ENCODE results near the gene VWA5B2. TPM values are rescaled to one million over a fixed set of nuclear protein-coding genes. Genes with fewer than 3 reads are reported as not detected.
A peak's percentile ranks its signal among the peaks of the same experiment; 100 is the strongest.

The VWA5B2 gene
- polyA plus RNA-seq (ENCODE audit: insufficient read length in 4 of 4): 1 to 10 TPM in 3 of 4 donors, under 1 TPM in 1; 0.29 to 2.3 (median 1.6) TPM

DNA sequence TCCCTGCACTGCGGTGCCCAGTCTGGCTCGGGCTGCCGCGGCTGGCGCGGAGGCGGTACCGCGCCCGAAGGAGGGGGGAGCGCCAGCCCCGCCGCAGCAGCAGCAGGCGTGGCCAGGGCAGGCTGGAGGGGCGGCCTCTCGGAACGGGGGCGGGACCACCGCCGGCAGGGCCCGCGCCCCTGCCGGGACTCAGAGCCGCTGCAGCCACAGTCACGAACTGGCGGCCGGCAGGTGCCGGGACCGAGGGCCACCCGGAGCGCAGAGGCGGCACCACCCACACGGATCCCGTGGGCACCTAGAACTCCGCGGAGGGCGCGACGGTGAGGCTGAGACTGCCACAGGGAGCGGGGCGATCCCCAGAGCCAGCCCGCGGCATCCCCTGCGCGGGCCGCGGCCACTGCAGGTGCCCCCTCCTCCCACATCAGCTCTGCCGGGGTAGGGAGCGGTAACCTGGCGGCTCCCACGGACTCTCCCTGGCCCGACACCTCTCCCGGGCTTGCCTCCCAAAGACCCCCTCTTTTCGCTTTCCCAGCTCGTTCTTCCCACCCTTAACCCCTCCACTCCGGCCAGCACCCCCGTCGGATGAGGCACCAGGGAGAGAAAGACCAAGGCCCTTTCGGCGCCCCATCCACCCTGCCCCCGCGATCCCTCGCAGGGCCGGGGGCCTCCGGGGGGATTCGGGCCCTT, at the start of gene VWA5B2:
TSS of gene VWA5B2 (plus strand) at position 192 of the 687 bp plus-strand sequence. CDS start 944 bp downstream, outside the sequence.
- no peak for DNase-seq (ENCODE audit: low read depth in 4 of 4, low spot score in 3 of 4)

DNA sequence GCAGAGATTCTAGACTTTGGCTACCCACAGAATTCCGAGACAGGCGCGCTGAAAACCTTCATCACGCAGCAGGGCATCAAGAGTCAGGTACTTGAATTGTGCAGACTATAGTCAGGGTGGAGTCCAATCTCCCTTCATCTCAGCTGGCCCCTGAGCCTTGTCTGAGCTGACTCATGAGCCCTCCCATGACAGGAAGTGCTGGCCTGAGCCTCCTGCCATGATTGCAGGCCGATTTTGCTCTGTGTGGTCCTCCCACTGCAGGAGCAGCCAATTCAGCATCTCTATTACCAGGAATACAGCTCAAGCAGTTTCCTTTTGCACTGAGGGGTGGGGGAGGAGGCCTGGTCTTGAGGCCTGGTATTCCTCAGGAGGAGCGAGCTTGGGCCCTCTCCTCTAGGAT, 49.2 kb upstream of the VWA5B2 start:
- DNase-seq (ENCODE audit: low read depth in 4 of 4, low spot score in 3 of 4): no peak

DNA sequence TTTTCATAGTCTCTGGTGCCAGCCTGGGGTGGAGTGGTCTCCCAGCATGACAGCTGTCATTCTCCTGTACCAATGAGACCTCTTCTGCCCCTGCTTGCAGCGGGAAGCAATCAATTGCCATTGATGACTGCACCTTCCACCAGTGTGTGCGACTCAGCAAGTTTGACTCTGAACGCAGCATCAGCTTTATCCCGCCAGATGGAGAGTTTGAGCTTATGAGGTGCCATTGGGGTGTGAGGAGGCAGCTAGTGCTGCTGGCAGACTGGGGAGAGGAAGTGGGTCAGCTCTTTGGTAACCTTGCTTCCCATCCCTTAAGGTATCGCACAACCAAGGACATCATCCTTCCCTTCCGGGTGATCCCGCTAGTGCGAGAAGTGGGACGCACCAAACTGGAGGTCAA, 47.8 kb upstream of the VWA5B2 start:
- no peak for DNase-seq (ENCODE audit: low read depth in 4 of 4, low spot score in 3 of 4)

- no peak for DNase-seq (ENCODE audit: low read depth in 4 of 4, low spot score in 3 of 4)
Observed at GRCh38 chr3:184183679-184184078, 45.7 kb upstream of the VWA5B2 start.

DNA sequence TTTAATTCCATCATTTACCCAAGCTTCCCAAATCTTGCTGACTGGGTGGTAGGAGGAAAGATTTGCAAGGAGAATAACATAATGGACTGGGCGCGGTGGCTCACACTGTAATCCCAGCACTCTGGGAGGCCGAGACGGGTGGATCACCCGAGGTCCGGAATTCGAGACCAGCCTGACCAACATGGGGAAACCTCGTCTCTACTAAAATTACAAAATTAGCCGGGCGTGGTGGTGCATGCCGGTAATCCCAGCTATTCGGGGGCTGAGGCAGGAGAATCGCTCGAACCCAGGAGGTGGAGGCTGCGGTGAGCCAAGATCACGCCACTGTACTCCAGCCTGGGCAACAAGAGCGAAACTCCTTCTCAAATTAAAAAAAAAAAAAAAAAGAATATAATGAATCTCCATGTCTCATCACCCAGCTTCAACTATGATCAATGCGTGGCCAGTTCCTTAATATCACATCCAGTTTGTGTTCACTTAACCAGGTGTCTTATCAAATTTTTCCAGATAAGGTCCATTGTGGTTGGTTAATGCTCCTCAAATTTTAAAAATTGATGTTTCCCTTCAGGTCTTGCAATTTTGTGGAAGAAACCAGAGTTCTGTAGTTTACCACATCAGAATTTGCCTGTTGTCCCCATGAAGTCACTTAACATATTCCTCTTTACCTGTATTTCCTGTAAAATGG, 44.7 kb upstream of the VWA5B2 start:
- no peak for DNase-seq (ENCODE audit: low read depth in 4 of 4, low spot score in 3 of 4)

GRCh38 chr3:184185461-184186183, 43.8 kb upstream of the VWA5B2 start:
- peak; percentile 97 to 99 (median 98) for DNase-seq (ENCODE audit: low read depth in 4 of 4, low spot score in 3 of 4)

DNA sequence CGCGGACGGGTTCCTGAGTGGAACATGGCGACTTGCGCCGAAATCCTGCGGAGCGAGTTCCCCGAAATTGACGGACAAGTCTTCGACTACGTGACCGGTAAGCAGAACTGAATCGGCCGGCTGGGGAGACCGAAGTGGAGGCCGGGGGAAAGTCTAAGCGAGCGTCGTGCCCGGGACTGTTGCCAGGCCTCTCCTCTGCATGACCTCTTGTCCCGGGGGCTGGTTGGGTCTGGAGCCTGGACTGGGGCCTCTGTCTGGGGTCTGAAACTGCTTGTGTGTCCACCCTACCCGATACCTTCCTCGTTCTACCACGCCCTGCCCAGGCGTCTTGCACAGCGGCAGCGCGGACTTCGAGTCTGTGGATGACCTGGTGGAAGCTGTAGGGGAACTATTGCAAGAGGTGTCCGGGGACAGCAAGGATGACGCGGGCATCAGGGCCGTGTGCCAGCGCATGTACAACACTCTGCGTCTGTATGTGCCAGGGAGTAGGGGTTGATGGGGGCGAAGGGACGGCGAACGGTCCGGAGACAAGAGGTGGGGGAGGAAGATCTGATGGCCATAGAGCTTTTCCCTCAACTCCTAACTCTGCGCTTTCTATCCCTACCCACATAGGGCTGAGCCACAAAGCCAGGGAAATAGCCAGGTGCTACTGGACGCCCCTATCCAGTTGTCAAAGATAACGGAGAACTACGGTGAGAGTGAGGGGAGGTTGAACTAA, 43.0 kb upstream of the VWA5B2 start, which contains the start of gene ABCF3:
TSS of gene ABCF3 (plus strand) at position 16 of the 718 bp plus-strand sequence. CDS start at position 25, 9 bp downstream.
- DNase-seq (ENCODE audit: low read depth in 4 of 4, low spot score in 3 of 4): no peak

GRCh38 chr3:184186902-184187207, 42.5 kb upstream of the VWA5B2 start:
- DNase-seq (ENCODE audit: low read depth in 4 of 4, low spot score in 3 of 4): no peak

DNA sequence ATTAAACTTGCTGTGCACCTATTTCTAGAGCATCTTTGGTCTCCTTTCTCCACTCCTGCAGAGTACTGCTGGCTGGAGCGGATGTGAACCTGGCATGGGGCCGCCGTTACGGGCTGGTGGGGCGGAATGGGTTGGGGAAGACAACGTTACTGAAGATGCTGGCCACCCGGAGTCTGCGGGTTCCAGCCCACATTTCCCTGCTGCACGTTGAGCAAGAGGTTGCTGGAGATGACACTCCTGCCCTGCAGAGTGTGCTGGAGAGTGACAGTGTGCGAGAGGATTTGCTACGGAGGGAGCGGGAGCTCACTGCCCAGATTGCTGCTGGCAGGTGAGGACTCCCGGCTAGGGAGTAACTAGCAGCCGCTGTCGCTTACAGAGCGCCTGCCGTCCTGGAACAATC, 41.3 kb upstream of the VWA5B2 start:
- DNase-seq (ENCODE audit: low read depth in 4 of 4, low spot score in 3 of 4): no peak

- no peak for DNase-seq (ENCODE audit: low read depth in 4 of 4, low spot score in 3 of 4)
Observed at GRCh38 chr3:184189421-184189820, 40.0 kb upstream of the VWA5B2 start.

DNA sequence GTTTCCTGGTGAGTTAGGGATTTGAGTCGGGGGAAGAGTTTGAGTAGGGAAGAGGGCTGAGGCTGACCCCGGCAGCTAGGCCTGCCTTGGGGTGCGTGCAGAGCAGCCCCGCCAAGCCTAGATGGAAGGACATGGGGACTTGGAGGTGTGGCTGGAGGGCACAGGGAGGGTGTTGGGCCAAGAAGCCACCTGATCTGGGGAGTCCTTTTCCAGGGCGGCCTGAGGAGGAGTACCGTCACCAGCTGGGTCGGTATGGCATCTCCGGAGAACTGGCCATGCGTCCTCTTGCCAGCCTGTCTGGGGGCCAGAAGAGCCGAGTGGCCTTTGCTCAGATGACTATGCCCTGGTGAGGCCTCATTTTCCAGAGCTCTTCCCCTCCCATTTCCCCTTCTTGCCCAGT, 36.5 kb upstream of the VWA5B2 start:
- DNase-seq (ENCODE audit: low read depth in 4 of 4, low spot score in 3 of 4): no peak

GRCh38 chr3:184193991-184194539, 35.3 kb upstream of the VWA5B2 start:
- DNase-seq (ENCODE audit: low read depth in 4 of 4, low spot score in 3 of 4): no peak

GRCh38 chr3:184196536-184196935, 32.8 kb upstream of the VWA5B2 start:
- DNase-seq (ENCODE audit: low read depth in 4 of 4, low spot score in 3 of 4): no peak

GRCh38 chr3:184198509-184198908, 30.9 kb upstream of the VWA5B2 start:
- no peak for DNase-seq (ENCODE audit: low read depth in 4 of 4, low spot score in 3 of 4)

- no peak for DNase-seq (ENCODE audit: low read depth in 4 of 4, low spot score in 3 of 4)
Observed at GRCh38 chr3:184200825-184201224, 28.6 kb upstream of the VWA5B2 start.

DNA sequence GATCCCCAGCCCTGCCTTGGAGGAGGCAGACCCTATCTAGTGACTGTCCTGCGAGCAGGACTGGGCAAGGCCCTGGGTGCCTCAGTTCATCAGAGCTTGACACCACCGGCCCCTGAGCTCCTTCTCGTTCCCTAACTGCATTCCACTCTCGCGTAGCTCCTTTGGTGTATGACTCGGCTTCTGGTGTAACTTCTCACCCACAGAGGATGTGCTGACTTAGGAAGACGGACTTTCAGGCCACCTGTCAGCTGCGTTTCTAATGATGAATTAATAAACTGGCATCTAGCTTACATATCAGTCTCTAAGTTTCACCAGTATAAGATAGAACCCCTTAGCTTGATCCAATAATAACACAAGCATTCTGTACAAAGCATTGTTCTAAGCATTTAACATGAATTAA, 25.9 kb upstream of the VWA5B2 start:
- no peak for DNase-seq (ENCODE audit: low read depth in 4 of 4, low spot score in 3 of 4)

DNA sequence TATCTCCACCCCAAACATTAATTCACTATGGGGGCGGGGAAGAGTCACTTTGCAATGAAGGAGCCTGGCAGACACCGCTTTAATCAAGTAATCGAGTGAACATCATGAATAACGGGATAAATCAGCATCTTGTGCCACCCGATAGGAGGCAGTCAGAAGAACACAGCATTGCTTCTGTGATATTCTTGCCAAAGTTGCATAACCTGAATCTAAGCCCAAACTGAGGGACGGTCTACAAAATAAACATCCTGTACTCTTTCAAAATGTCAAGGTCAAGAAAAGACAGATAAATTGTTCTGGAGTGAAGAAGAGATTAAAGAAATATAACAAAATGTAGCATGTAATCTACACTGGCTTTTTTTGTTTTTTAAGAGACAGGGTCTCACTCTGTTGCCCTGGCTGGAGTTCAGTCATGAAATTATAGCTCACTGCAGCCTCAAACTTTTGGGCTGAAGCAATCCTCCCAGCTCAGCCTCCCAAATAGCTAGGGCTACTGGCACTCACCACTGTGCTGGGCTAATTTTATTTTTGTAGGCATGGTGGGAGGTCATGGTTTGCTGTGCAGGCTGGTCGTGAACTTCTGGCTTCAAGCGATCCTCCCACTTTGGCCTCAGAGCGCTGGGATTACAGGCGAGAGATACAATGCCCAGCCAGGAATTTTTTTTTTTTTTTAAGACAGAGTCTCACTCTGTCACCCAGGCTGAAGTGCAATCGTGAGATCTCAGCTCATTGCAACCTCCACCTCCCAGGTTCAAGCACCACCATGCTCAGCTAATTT, 20.1 kb upstream of the VWA5B2 start:
- no peak for DNase-seq (ENCODE audit: low read depth in 4 of 4, low spot score in 3 of 4)

DNA sequence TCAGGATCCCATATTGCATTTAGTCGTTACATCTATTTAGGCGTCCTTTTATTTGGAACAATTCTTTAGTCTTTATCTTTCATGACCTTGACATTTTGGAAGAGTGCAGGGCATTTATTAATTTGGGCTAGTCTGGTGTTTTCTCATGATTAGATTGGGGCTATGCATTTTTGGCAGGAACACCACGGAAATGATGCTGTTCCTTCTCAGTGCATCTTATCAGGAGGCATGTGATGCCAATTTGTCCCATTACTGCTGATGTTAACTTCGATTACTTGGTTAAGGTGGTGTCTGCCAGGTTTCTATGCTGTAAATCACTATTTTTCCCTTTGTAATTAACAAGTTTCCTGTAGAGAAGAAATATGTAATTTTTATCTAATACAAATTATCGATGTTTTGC, 18.1 kb upstream of the VWA5B2 start:
- DNase-seq (ENCODE audit: low read depth in 4 of 4, low spot score in 3 of 4): no peak

DNA sequence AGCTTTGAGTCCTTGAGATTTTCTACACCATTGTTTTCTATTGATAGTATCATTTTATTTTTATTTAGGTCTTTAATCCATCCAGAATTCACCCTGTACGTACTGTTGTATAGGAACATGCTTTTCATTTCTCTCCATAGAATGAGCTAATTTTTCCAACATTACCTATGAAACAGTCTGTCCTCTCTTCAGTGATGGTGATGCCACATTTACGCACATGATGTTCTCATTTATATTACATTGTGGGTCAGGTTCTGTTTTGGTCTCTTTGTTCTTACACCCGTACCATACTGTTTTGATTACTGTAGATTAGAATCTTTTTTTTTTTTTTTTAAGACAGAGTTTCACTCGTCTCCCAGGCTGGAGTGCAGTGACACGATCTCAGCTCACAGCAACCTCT, 17.7 kb upstream of the VWA5B2 start:
- DNase-seq (ENCODE audit: low read depth in 4 of 4, low spot score in 3 of 4): no peak

GRCh38 chr3:184218814-184219213, 10.6 kb upstream of the VWA5B2 start:
- DNase-seq (ENCODE audit: low read depth in 4 of 4, low spot score in 3 of 4): no peak
